ENCODE measurements around the gene RBM33. TPM values are rescaled to one million over a fixed set of nuclear protein-coding genes. Genes with fewer than 3 reads are reported as not detected.

The RBM33 gene
- total and polyA plus RNA-seq, 2 of the 8 experiments (the other 6 are each of a cell fraction or from before 2014, with no cell fraction given) = 16.5 to 64.6 TPM

- H4K91ac ChIP-seq (replicated peaks; ENCODE audit: insufficient read length, low read length) = no peak overlapping the region
- no peaks in the 10 kb centered on the region for H3K27me3 ChIP-seq (replicated peaks in 1 of 4; ENCODE audit: control insufficient read depth in 3 of 4, extremely low read depth in 1 of 4, insufficient read depth in 3 of 4, low read length in 3 of 4)
- H3K23ac ChIP-seq (ENCODE audit: insufficient read length) = no peak overlapping the region
- H3K18ac ChIP-seq (ENCODE audit: extremely low read depth, low read length) = no peak overlapping the region
- H4K20me1 ChIP-seq (replicated peaks in 1 of 2; ENCODE audit: control insufficient read depth in 1 of 2, insufficient read depth in 2 of 2, low read length in 2 of 2) = peaks cover 23 to 30% of the 10 kb centered on the region in 2 experiments
- no peak overlapping the region for H2BK12ac ChIP-seq (ENCODE audit: low read depth, low read length)
- H4K5ac ChIP-seq (ENCODE audit: insufficient read length, low read depth, low read length) = no peak overlapping the region
- H3K79me1 ChIP-seq (ENCODE audit: low read depth, low read length) = peaks cover 13% of the 10 kb centered on the region
- no peak overlapping the region for H2AFZ ChIP-seq (ENCODE audit: low read length)
- 97% methylated on average over 4 of the region's 4 CpGs; no CpG with 5 or more reads in 1 of the 2 experiments for WGBS, 2 experiments (ENCODE audit: extremely low coverage in 1 of 2, insufficient coverage in 1 of 2, insufficient read length in 1 of 2, insufficient replicate concordance in 2 of 2, low coverage in 1 of 2, low lambda C conversion rate in 2 of 2, missing lambda C conversion rate in 1 of 2)
- no peaks in the 10 kb centered on the region for H3K9me3 ChIP-seq (ENCODE audit: insufficient read depth in 2 of 2, low read depth in 1 of 2, low read length in 1 of 2)
- no peaks in the 10 kb centered on the region for H3K23me2 ChIP-seq (ENCODE audit: low read depth, low read length)
- H3K4me2 ChIP-seq (ENCODE audit: insufficient read depth in 1 of 2, low read depth in 2 of 2, low read length in 2 of 2) = no peak overlapping the region
- peaks cover 1 to 6% (median 6%) of the 10 kb centered on the region in 4 experiments; a peak in 5 of 7 replicates for H3K4me1 ChIP-seq (replicated peaks in 1 of 4; ENCODE audit: control insufficient read depth in 3 of 4, insufficient read depth in 4 of 4, low read length in 3 of 4)
- peaks cover 22 to 98% of the 10 kb centered on the region in 2 experiments for H3K79me2 ChIP-seq (ENCODE audit: control insufficient read depth in 1 of 2, insufficient read depth in 2 of 2, low read length in 2 of 2)
- H2BK20ac ChIP-seq (ENCODE audit: low read length) = no peak overlapping the region
- peaks cover 0 to 3% (median 0%) of the 10 kb centered on the region in 4 experiments; a peak in 1 of 8 replicates for H3K36me3 ChIP-seq (ENCODE audit: control insufficient read depth in 2 of 4, insufficient read depth in 4 of 4, low read length in 3 of 4)
- no peak overlapping the region for H3K27ac ChIP-seq (ENCODE audit: low read depth, low read length)
- H2BK15ac ChIP-seq (ENCODE audit: low read length) = no peak overlapping the region
- ChIA-PET CTCF (ENCODE audit: partially characterized antibody) (interaction anchor here (0.6 to 1.2 kb wide), 6 partner anchors 9 to 1332 kb away, joined by 3 read pairs; no protein-coding TSS in a partner anchor), POLR2A (ENCODE audit: partially characterized antibody) (interaction anchor here (1.1 to 1.2 kb wide), 2 partner anchors 13 to 20 kb away, joined by 3 to 5 read pairs; partner anchors contain the start of gene RBM33)
- FAIRE-seq (no peak), DNase-seq (ENCODE audit: low read depth in 1 of 2, low spot score in 2 of 2) (no peak)
- no peak overlapping the region for H2AK5ac ChIP-seq (ENCODE audit: low read depth, low read length)
- H3K14ac ChIP-seq (ENCODE audit: insufficient read length) = no peak overlapping the region
- H2BK120ac ChIP-seq (replicated peaks; ENCODE audit: low read depth, low read length) = no peak overlapping the region
- H2BK5ac ChIP-seq (ENCODE audit: low read depth, low read length) = no peak overlapping the region
- H4K8ac ChIP-seq (ENCODE audit: extremely low read depth, insufficient read depth, low read length) = no peak overlapping the region
- H3K56ac ChIP-seq (replicated peaks; ENCODE audit: insufficient read length, low read depth, low read length) = no peak overlapping the region
- H3K9ac ChIP-seq (replicated peaks in 1 of 4; ENCODE audit: extremely low read depth in 1 of 4, low read depth in 3 of 4, low read length in 3 of 4) = no peak overlapping the region
- no peak overlapping the region for H3K4me3 ChIP-seq (ENCODE audit: extremely low read depth in 1 of 4, insufficient read depth in 2 of 4, low read depth in 3 of 4, low read length in 4 of 4)
- H3K4ac ChIP-seq (replicated peaks; ENCODE audit: insufficient read length, low read depth, low read length) = no peak overlapping the region
- TF ChIP-seq TCF12 (IDR thresholded peaks at IDR 0.05; ENCODE audit: low read depth, low read length) (no peak), PHF8 (conservative IDR thresholded peaks at IDR 0.05; ENCODE audit: low read depth, low read length) (no peak), GTF2F1 (IDR thresholded peaks at IDR 0.05; ENCODE audit: borderline replicate concordance, low read depth, low read length) (no peak), E2F6 (IDR thresholded peaks at IDR 0.05) (no peak), BRCA1 (IDR thresholded peaks at IDR 0.05; ENCODE audit: low read depth, low read length) (no peak), TEAD4 (IDR thresholded peaks at IDR 0.05; ENCODE audit: low read depth, low read length) (no peak), NRF1 (IDR thresholded peaks at IDR 0.05; ENCODE audit: low read depth, low read length) (no peak), FOSL1 (IDR thresholded peaks at IDR 0.05; ENCODE audit: insufficient read depth, low read depth, low read length) (no peak), SRF (IDR thresholded peaks at IDR 0.05; ENCODE audit: low read depth, low read length) (no peak), TAF7 (optimal IDR thresholded peaks at IDR 0.05; ENCODE audit: borderline replicate concordance, low read depth, low read length) (no peak)
- TF ChIP-seq, protein P1, sequence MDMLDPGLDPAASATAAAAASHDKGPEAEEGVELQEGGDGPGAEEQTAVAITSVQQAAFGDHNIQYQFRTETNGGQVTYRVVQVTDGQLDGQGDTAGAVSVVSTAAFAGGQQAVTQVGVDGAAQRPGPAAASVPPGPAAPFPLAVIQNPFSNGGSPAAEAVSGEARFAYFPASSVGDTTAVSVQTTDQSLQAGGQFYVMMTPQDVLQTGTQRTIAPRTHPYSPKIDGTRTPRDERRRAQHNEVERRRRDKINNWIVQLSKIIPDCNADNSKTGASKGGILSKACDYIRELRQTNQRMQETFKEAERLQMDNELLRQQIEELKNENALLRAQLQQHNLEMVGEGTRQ (IDR thresholded peaks at IDR 0.05; ENCODE audit: low read length) = no peak
- TF ChIP-seq, protein P2, sequence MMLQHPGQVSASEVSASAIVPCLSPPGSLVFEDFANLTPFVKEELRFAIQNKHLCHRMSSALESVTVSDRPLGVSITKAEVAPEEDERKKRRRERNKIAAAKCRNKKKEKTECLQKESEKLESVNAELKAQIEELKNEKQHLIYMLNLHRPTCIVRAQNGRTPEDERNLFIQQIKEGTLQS (IDR thresholded peaks at IDR 0.05; ENCODE audit: insufficient read depth, low read depth, low read length) = no peak
Observed at GRCh38 chr7:155663937-155664336, 19.5 kb downstream of the RBM33 start.
